GM21381 (cell line): Measurements from ENCODE around the gene TNIK.

Experiments
- ATAC-seq: cut with Tn5 transposase; IDR thresholded peaks from one replicate; pipeline ENCODE4 v1.9.1; 2021; ENCODE audit warnings: mild to moderate bottlenecking, moderate library complexity; ENCODE audit not compliant: unreplicated experiment

TNIK gene

GRCh38 chr3:171058873-171059603, 401.2 kb downstream of the TNIK start:
- no peak for ATAC-seq

DNA sequence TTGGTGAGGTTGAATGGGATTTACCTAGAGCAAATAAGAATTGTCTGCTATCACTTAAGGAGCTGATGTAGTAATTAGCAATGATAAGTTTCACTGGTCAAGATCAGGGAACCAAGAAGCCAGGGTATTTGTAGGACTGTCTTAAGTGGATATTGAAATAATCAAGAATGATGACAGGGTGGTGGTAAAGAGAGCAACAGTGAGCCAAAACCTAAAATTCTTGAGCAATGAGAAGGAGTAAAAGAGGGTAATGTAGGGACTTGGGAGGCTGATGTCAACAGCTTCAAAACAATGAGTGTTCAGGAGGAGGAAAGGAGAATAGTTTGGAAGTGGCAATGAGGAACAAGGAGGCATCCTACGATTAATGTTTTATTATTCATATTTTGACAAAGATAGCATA, 402.1 kb downstream of the TNIK start:
- ATAC-seq = no peak

DNA sequence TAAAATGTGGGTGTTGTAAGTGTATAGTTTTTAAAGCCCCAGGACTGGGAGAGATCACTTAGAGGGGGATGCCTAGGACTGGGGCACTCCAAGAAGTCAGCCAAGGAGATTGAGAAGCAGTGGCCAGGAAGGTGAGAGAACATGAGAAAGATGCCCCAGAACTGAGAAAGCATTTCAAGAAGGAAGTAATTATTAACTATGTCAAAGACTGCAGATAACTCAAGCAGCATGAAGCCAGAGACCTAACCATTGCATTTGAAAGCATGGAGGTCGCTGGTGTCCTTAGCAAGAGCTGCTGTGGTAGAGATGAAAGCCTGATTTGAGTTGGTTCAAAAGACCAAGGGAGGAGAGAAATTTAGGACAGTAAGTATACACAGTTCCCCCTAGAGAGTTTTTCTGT, 403.1 kb downstream of the TNIK start:
- no peak for ATAC-seq

DNA sequence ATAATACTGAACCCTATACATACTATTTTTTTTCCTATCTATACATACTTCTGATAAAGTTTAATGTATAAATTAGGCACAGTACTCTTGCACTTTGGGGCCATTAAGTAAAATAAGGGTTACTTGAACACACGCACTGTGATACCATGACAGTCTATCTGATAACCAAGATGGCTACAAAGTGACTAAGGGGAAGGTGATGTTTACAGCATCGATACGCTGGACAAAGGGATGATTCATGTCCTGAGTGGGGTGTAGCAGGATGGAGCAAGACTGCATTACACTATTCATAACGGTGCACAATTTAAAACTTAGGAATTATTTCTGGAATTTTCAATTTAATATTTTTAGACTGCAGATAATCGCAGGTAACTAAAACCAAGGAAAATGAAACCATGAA, 403.7 kb downstream of the TNIK start:
- ATAC-seq = no peak

DNA sequence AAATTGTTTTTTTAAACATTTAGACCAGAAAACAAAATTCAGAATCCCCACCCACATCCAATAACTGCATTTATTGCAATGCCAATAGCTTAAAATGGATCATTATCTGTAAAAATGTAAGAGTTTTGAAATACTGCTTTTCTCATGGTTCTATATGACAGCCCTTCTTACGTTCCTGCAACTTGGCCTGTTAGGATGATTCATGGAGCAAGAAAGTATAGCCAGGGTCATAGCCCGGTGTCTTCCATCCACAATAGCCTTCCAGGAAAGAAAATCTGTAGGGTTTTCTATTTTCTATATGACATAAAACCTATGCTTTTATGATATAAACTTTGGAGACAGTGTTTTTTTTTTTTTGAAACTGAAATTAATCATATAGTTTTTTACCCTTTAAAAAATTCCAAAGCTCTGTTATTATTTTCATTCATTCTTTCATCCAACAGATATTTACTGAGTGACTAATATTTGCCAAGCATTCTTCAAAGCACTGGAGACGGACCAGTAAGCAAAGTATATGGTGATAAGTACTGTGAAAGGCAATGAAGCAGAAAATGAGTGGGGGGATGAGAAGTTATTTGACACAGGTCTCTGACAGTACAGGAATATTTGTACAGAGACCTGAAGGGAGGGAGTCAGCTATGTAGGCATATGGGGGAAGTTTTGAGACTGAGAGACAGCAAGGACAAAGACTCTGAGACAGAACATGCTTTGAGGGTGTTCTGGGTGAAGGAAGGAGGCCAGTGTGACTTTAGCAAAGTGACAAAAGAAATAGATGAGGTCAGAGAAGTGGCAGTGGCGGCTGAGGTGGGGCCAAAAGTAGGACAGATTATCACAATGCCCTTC, 404.6 kb downstream of the TNIK start:
- no peak for ATAC-seq

GRCh38 chr3:171054921-171055320, 405.3 kb downstream of the TNIK start:
- ATAC-seq = no peak

- ATAC-seq = no peak
Observed at GRCh38 chr3:171054231-171054630, 406.0 kb downstream of the TNIK start.

GRCh38 chr3:171049861-171050444, 410.3 kb downstream of the TNIK start:
- ATAC-seq = peak; percentile 93

GRCh38 chr3:171046760-171047159, 413.4 kb downstream of the TNIK start:
- no peak for ATAC-seq

DNA sequence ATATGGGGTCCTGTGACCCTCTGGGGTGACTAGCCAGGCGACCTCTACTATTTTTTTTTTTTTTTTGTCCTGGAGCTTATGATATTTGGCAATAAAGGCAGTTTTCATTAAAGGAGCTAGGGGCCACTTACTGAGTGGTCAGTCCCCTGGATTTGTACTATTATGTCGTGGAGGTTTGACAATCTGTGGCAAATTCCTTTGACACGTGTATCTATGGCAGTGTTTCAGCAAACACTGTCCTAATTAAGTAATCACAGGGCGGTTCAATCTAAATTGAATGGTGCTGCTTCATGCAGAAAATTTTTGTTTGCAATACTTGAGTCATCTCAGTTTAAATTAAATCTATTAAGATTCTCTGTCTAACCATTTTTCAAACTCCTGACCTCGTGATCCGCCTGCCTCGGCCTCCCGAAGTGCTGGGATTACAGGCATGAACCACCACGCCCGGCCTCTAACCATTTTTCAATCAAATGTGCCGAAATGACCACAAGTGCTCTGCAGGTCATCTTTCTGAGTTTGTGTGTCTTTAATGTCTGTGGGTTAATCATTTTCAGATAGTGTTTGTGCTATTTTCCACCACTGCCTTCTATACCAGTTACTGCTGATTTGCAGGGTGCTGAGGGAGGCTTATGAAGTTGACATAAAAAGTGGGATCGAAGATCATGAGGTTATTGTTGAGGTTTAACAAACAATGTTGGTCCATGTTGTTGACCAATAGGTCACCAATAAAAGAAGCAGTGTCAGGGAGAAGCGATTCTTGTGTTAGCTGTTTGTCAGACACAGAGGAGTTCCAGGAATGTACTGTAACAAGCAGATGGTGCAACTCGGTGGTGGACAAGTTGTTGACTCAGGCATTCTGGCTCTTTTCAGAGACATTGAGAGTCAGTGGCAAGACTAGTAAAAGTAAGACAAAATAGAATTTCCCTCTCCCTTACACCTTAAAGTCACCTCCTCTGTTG, 415.1 kb downstream of the TNIK start:
- no peak for ATAC-seq

GRCh38 chr3:171044384-171044783, 415.8 kb downstream of the TNIK start:
- no peak for ATAC-seq

DNA sequence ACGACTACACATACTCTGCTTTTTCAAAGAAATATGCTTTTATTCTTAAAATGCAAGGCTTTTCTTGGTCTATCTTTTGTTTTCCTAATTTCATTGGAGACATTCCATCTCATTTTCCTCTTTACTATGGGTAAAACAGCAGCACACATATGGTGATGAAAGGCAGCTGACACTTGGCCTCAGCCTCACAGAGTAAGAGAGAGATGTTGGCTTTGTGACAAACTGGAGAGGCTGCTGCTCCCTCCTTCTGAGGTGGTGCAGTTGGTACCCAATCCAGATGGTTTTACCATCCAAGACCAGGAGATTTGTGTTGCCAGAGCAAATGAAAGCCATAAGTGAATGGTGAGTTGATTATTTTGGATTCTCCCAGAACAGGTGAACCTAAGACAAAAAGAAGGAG, 420.5 kb downstream of the TNIK start:
- no peak for ATAC-seq

GRCh38 chr3:171038342-171038741, 421.9 kb downstream of the TNIK start:
- no peak for ATAC-seq

GRCh38 chr3:171028779-171029232, 431.4 kb downstream of the TNIK start:
- ATAC-seq = no peak

GRCh38 chr3:171028025-171028778, 432.0 kb downstream of the TNIK start:
- ATAC-seq = peak; percentile 65

DNA sequence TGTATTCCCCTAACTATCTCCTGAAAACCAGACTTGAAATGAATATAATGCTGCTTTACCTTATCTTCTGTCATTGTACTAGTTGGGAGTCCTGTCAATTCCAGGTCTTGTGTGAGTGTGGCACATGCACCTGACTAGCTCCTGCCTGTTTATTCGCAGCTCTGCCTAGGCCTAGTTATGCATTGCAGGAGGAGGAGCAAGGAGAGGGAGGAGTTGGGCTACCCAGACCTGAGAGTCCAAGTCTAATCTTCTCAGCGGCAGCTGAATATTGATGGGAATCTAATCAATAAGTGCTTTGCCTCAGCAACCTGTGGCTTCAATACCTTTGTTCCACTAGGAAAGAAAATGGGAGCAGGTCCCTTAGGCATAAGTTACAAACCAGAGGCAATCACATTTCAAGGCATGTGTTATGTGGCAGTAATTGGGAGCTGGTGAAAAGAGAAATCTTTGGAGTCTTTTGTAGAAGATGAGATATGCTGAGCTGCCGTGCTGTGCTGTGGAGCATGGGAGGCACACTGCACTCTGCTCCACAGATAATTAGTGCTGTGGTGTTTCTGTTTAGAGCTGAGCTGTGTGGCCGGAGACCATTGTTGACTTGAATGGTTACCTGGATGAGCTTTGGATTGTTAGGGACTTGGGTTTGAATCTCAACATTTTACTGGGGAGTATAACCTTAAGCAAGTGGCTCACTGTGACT, 433.5 kb downstream of the TNIK start, which contains the start of gene SLC2A2:
SLC2A2 (minus strand) TSS at position 124 of the 697 bp plus-strand sequence; CDS start at position 74, 50 bp downstream.
- ATAC-seq = no peak

- ATAC-seq = no peak
Observed at GRCh38 chr3:171023566-171023965, 436.6 kb downstream of the TNIK start.

GRCh38 chr3:171021377-171021776, 438.8 kb downstream of the TNIK start:
- ATAC-seq = no peak
